GM15510 (cell line): ENCODE measurements around the gene CELSR1.

Experiments
- POLR2A ChIP-seq: IDR thresholded peaks from 3 replicates; pipeline ENCODE4 v1.6.1; 2011; ENCODE audit warnings: borderline replicate concordance; ENCODE audit not compliant: insufficient read length; ENCODE audit errors: extremely low read depth

The CELSR1 gene

GRCh38 chr22:46328797-46329196 lies 208.6 kb downstream of the CELSR1 start:
- TF ChIP-seq POLR2A, result no peak

DNA sequence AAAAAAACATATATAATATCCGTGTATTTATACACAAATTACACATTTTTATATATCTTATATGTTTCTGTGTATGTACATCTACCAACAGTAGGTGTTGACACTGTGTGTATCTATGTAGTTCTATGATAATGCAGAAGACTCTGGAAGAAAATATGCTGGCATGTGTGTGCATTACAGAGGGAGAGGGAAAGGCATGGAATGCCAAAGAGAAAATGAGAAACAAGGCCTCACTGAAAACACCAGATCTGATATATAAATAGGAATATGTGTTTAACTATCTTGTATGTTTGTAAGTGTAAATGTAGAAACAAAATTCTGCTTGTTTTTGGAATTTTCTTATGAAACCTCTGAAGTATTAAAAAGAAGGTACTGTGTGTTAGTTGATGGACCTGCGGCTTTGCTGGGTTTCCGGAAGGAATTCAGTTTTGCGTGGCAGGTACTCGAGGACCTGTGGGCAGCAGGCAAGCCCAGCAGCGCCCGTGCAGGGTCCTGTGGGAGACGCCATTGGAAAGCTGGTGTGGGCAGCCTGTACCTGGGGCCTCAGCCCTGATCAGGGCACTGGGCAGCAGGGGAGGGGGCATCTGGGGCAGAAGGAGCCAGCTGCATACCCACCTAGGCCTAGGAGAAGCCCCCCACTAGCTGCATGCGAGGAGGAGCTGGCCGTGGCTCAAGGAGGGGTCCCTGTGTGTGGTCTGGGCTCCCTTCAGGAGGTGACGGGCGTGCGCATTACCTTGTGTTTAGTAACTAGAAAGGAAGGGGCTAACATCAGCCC lies 209.5 kb downstream of the CELSR1 start:
- TF ChIP-seq POLR2A, result no peak

DNA sequence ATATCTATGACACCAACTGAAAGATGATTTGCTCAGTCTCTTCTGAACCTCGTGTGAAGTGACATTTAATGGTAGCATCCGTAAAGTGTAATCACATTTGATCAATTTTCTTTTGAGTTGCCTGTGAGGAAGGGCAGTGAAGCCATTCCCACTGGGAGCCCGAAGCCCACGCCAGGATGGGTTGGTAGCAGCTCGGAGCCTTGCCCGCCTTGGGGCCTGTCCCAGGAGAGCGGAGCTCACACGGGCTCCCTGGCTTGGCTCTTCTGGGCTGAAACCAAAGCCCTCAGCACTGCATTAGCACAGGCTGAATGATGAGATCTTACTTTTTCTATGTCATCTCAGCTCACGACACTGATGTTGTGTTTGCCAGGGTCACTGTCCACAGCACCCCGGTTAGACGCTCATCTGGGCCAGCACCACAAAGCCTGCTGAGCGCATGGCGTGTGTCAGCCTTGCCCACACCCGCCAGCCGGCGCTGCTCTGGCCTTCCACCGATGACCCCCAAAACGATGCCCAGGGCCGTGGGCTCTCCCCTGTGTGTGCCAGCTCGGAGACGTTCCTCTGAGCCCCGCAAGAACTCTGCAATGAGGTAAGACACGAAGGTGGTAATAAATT lies 211.2 kb downstream of the CELSR1 start:
- TF ChIP-seq POLR2A, result no peak

DNA sequence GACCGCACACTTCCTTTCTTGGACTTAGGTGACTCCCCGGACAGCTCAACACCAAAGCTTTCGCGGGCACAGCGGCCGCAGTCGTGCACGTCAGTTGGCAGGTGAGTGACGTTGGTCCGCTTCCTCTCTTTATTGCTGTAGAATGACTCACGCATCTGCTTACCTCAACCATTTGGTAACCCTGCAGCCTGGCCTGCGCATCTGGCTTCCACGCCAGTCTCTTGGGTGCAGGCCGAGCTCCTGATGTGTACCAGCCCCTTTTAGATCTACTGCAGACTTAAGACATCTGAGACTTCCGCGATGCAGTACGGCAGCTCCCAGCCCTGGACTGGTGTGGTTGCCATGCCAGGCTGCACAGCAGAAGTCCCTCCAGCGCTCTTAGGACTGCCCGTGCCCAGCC lies 214.3 kb downstream of the CELSR1 start:
- TF ChIP-seq POLR2A, result no peak

- no peak for TF ChIP-seq POLR2A
These were observed 214.7 kb downstream of the CELSR1 start for GRCh38 chr22:46322711-46323110.

- TF ChIP-seq POLR2A, result no peak
These were observed 216.6 kb downstream of the CELSR1 start for GRCh38 chr22:46320716-46321386.

DNA sequence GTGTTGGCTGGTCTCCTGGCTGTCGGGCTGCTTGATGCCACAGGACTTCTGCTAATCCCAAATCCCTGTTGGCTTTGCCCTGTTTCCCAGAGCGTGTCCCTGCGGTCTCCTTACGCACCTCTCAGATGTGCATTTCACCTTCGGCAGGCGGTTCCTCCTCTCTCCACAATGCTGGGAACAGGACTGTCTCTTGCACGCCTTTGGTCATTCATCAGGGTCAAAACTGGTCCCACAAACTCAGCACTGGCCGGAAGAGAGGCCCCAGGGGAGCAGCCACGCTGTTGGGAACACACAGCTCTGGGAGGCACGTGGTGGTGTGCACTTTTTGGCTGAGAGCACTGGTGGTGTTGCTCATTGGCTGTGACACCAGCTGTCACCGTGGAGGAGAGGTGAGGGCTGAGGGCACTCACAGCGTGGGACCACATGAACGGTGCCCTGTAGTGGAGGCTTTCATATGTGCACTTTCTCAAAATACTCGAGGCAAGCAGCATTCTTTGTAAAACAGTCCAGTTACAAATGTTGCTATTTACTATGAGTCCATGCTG lies 217.2 kb downstream of the CELSR1 start:
- TF ChIP-seq POLR2A, result no peak

DNA sequence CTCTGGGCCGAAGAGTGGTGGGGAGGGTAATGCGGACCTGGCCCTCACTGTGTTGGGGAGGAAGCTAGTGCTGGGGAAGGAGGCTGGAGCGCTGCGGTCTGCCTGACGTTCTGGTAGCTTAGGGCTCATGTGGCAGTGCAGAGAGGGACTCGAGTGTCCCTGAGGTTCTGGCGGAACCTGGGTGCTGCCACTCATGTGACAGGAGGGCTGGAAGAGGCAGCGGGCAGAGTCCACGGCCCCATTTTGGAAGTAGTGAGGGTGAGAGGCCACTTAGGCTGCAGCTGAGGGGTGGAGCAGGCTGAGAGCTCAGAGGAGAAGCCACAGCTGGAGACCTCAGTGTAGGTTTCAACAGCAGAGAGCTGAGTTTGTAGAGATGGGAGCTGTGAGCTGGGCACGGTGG lies 218.1 kb downstream of the CELSR1 start:
- no peak for TF ChIP-seq POLR2A

DNA sequence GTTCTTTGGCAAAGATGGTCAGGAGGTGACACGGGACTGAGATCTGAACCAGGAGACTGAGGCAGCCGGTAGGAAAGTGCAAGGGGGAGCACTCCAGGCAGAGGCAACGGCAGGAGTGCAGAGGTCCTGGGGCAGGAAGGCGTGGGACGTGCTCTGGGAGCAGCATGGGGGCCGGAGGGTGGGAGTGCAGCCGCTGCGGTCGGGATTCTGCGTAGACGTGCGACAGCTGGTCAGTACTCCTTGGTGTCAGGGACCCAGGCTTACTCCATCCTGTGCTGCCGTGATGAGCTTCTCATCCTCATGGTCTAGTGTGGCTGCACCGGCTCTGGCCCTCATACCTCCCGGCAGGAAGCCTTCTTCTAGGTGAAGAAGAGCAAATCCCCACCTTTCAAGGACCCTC lies 218.8 kb downstream of the CELSR1 start:
- TF ChIP-seq POLR2A, result no peak

DNA sequence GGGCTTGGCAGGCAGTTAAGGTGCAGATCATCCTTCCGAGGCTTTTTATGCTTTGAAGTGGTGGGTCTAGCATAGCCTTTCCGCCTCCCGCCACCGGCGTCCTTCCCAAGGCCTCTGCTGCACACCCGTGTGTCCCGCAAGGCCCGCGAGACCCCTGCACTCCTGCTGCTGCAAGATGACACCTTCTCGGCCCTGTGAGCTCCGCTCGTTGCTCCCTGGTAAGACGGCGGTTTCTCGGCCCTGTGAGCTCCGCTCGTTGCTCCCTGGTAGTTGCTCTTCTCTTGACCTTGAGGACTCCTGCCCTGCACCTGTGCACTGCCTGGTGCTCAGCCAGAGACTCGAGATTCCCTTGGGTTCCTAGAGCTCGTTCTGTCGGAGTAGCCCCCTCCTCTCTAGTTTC lies 219.8 kb downstream of the CELSR1 start:
- no peak for TF ChIP-seq POLR2A

- TF ChIP-seq POLR2A, result no peak
These were observed 221.4 kb downstream of the CELSR1 start for GRCh38 chr22:46315976-46316375.

DNA sequence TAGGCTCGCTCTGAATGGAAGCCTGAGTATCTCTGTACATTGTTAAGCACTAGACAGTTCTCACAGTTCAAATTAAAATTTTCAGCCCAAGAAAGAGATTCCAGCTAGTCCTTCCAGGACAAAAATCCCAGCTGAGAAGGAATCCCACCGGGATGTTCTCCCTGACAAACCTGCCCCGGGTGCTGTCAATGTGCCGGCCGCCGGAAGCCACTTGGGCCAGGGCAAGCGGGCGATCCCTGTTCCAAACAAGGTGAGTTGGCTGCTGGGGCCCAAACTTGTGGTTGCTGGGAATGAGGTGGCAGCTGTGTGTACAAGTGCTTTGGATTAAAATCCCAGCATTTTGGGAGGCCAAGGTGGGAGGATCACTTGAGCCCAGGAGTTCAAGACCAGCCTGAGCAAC lies 225.4 kb downstream of the CELSR1 start:
- TF ChIP-seq POLR2A, result no peak
